Activated T-cell treated with anti-CD3 and anti-CD28 coated beads, Interleukin-2, amount 50 U/mL, for 4 hours (primary cell): ENCODE measurements around the gene KRTAP1-5. TPM values are rescaled to one million over a fixed set of nuclear protein-coding genes. Genes with fewer than 3 reads are reported as not detected.
"Not testable (repeated sequence)": the region's sequence is repeated elsewhere in the genome, so short reads cannot be mapped to it uniquely, and the experiment has no call there.

Experiments used
- ATAC-seq, 2 donors: fragments of 200-7000 bp; cut with Tn5 transposase; one replicate each; pipeline ENCODE4 v1.10.0; 2021
- DNase-seq: peaks from one replicate; pipeline ENCODE4 v3.0.0-alpha.2; 2020
- H3K27me3 Mint-ChIP-seq: one replicate; pipeline ENCODE4 v1.8.0; 2021; ENCODE audit warnings: low read depth, mixed read lengths
- H3K36me3 Mint-ChIP-seq: one replicate; pipeline ENCODE4 v1.8.0; 2022; ENCODE audit warnings: mixed read lengths; ENCODE audit not compliant: insufficient read depth
- H3K4me1 Mint-ChIP-seq: one replicate; pipeline ENCODE4 v1.8.0; 2021; ENCODE audit warnings: low read depth, mixed read lengths
- H3K4me3 Mint-ChIP-seq: one replicate; pipeline ENCODE4 v1.8.0; 2021; ENCODE audit warnings: mild to moderate bottlenecking, moderate library complexity, mixed read lengths
- H3K9me3 Mint-ChIP-seq: one replicate; pipeline ENCODE4 v1.8.0; 2021; ENCODE audit warnings: mixed read lengths
- total RNA-seq, 3 donors: library from RNA; stranded (reverse); gene quantifications; one replicate each; pipeline ENCODE4 v1.2.1, GENCODE V29; 2021

KRTAP1-5 gene
- total RNA-seq, 3 donors from 2014 or later: not detected

- DNase-seq (no peak), ATAC-seq (no peak)
- Mint-ChIP-seq H3K4me1 (no peaks in the 10 kb centered on the region), H3K9me3 (peaks cover 7% of the 10 kb centered on the region), H3K4me3 (no peak overlapping the region), H3K27me3 (peaks cover 32% of the 10 kb centered on the region), H3K36me3 (no peaks in the 10 kb centered on the region)
Measured at GRCh38 chr17:41058741-41059140, 31.7 kb upstream of the KRTAP1-5 start.

- Mint-ChIP-seq H3K27me3 (peaks cover 32% of the 10 kb centered on the region), H3K9me3 (peaks cover 7% of the 10 kb centered on the region), H3K4me1 (no peaks in the 10 kb centered on the region), H3K4me3 (no peak overlapping the region), H3K36me3 (no peaks in the 10 kb centered on the region)
- DNase-seq (no peak), ATAC-seq (no peak)
Measured at GRCh38 chr17:41057547-41057946, 30.5 kb upstream of the KRTAP1-5 start.

GRCh38 chr17:41055130-41055529 lies 28.1 kb upstream of the KRTAP1-5 start, which contains the start of gene KRTAP2-2:
KRTAP2-2 (minus strand) TSS chr17:41055230; CDS start chr17:41055211, 19 bp downstream.
- H3K4me3 Mint-ChIP-seq, H3K36me3 Mint-ChIP-seq, DNase-seq, H3K9me3 Mint-ChIP-seq, ATAC-seq, H3K4me1 Mint-ChIP-seq: not testable (repeated sequence)
- peaks cover 30% of the 10 kb centered on the region for H3K27me3 Mint-ChIP-seq

- not testable (repeated sequence) for DNase-seq, H3K9me3 Mint-ChIP-seq, H3K36me3 Mint-ChIP-seq, ATAC-seq, H3K4me3 Mint-ChIP-seq, H3K4me1 Mint-ChIP-seq
- H3K27me3 Mint-ChIP-seq: peaks cover 27% of the 10 kb centered on the region
Measured at GRCh38 chr17:41054556-41054955, 27.5 kb upstream of the KRTAP1-5 start.

GRCh38 chr17:41054025-41054424 lies 27.0 kb upstream of the KRTAP1-5 start:
- Mint-ChIP-seq H3K9me3 (peaks cover 7% of the 10 kb centered on the region), H3K4me3 (no peak overlapping the region), H3K27me3 (peaks cover 24% of the 10 kb centered on the region), H3K36me3 (no peaks in the 10 kb centered on the region), H3K4me1 (no peaks in the 10 kb centered on the region)
- ATAC-seq: no peak
- DNase-seq: no peak

- no peaks in the 10 kb centered on the region for H3K36me3 Mint-ChIP-seq
- no peak overlapping the region for H3K4me3 Mint-ChIP-seq
- DNase-seq (no peak), ATAC-seq (no peak)
- no peaks in the 10 kb centered on the region for H3K4me1 Mint-ChIP-seq
- peaks cover 5% of the 10 kb centered on the region for H3K9me3 Mint-ChIP-seq
- H3K27me3 Mint-ChIP-seq: peaks cover 19% of the 10 kb centered on the region
Measured at GRCh38 chr17:41052566-41052965, 25.6 kb upstream of the KRTAP1-5 start.

- ATAC-seq (no peak), DNase-seq (no peak)
- no peaks in the 10 kb centered on the region for H3K9me3 Mint-ChIP-seq
- H3K4me3 Mint-ChIP-seq: no peak overlapping the region
- H3K27me3 Mint-ChIP-seq: peaks cover 14% of the 10 kb centered on the region
- H3K36me3 Mint-ChIP-seq: no peaks in the 10 kb centered on the region
- H3K4me1 Mint-ChIP-seq: no peaks in the 10 kb centered on the region
Measured at GRCh38 chr17:41049110-41049509, 22.1 kb upstream of the KRTAP1-5 start.

- Mint-ChIP-seq H3K9me3 (peaks cover 3% of the 10 kb centered on the region), H3K4me1 (no peaks in the 10 kb centered on the region), H3K36me3 (no peaks in the 10 kb centered on the region), H3K27me3 (peaks cover 18% of the 10 kb centered on the region), H3K4me3 (no peak overlapping the region)
- DNase-seq (no peak), ATAC-seq (no peak)
Measured at GRCh38 chr17:41048441-41048840, 21.4 kb upstream of the KRTAP1-5 start.

GRCh38 chr17:41046735-41047465 lies 19.9 kb upstream of the KRTAP1-5 start, which contains the start of gene KRTAP2-1:
KRTAP2-1 (minus strand) TSS chr17:41047316; CDS start chr17:41047267, 49 bp downstream.
- H3K4me1 Mint-ChIP-seq, H3K36me3 Mint-ChIP-seq, H3K9me3 Mint-ChIP-seq, ATAC-seq, DNase-seq, H3K4me3 Mint-ChIP-seq: not testable (repeated sequence)
- H3K27me3 Mint-ChIP-seq: peaks cover 18% of the 10 kb centered on the region

GRCh38 chr17:41042953-41043352 lies 15.9 kb upstream of the KRTAP1-5 start:
- H3K9me3 Mint-ChIP-seq: peaks cover 6% of the 10 kb centered on the region
- no peak for ATAC-seq
- no peaks in the 10 kb centered on the region for H3K36me3 Mint-ChIP-seq
- no peak overlapping the region for H3K4me3 Mint-ChIP-seq
- no peak for DNase-seq
- H3K4me1 Mint-ChIP-seq: no peaks in the 10 kb centered on the region
- H3K27me3 Mint-ChIP-seq: peaks cover 20% of the 10 kb centered on the region

GRCh38 chr17:41040783-41041571 lies 14.0 kb upstream of the KRTAP1-5 start, which contains the start of gene KRTAP1-1:
KRTAP1-1 (minus strand) TSS chr17:41041450; CDS start chr17:41041397, 53 bp downstream.
- H3K9me3 Mint-ChIP-seq, ATAC-seq, H3K4me1 Mint-ChIP-seq, H3K36me3 Mint-ChIP-seq, H3K4me3 Mint-ChIP-seq, DNase-seq: not testable (repeated sequence)
- peaks cover 20% of the 10 kb centered on the region for H3K27me3 Mint-ChIP-seq

- Mint-ChIP-seq H3K9me3 (no peaks in the 10 kb centered on the region), H3K4me1 (no peaks in the 10 kb centered on the region), H3K27me3 (peaks cover 19% of the 10 kb centered on the region), H3K4me3 (no peak overlapping the region), H3K36me3 (no peaks in the 10 kb centered on the region)
- DNase-seq (no peak), ATAC-seq (no peak)
Measured at GRCh38 chr17:41037853-41038350, 10.9 kb upstream of the KRTAP1-5 start.

GRCh38 chr17:41034346-41034935 lies 7.4 kb upstream of the KRTAP1-5 start, which contains the start of gene KRTAP1-3:
KRTAP1-3 (minus strand) TSS chr17:41034874; CDS start chr17:41034821, 53 bp downstream.
- not testable (repeated sequence) for H3K4me3 Mint-ChIP-seq, DNase-seq, H3K36me3 Mint-ChIP-seq, ATAC-seq, H3K4me1 Mint-ChIP-seq, H3K9me3 Mint-ChIP-seq
- peaks cover 28% of the 10 kb centered on the region for H3K27me3 Mint-ChIP-seq

- no peak for DNase-seq
- no peaks in the 10 kb centered on the region for H3K9me3 Mint-ChIP-seq
- no peak for ATAC-seq
- H3K36me3 Mint-ChIP-seq: no peaks in the 10 kb centered on the region
- H3K4me1 Mint-ChIP-seq: no peaks in the 10 kb centered on the region
- H3K4me3 Mint-ChIP-seq: no peak within 1 kb of the TSS
- peaks cover 33% of the 10 kb centered on the region for H3K27me3 Mint-ChIP-seq
Measured at GRCh38 chr17:41029633-41030245, 2.7 kb upstream of the KRTAP1-5 start, which contains the start of gene KRTAP1-4. KRTAP1-4 (minus strand) TSS chr17:41030195; CDS start chr17:41030078, 117 bp downstream.
